ENCODE results near the gene COPG1. TPM values are rescaled to one million over a fixed set of nuclear protein-coding genes. Genes with fewer than 3 reads are reported as not detected.

Gene COPG1
- polyA plus RNA-seq, 1 of the 3 experiments (the other 2 are of a cell fraction), result 114 TPM

DNA sequence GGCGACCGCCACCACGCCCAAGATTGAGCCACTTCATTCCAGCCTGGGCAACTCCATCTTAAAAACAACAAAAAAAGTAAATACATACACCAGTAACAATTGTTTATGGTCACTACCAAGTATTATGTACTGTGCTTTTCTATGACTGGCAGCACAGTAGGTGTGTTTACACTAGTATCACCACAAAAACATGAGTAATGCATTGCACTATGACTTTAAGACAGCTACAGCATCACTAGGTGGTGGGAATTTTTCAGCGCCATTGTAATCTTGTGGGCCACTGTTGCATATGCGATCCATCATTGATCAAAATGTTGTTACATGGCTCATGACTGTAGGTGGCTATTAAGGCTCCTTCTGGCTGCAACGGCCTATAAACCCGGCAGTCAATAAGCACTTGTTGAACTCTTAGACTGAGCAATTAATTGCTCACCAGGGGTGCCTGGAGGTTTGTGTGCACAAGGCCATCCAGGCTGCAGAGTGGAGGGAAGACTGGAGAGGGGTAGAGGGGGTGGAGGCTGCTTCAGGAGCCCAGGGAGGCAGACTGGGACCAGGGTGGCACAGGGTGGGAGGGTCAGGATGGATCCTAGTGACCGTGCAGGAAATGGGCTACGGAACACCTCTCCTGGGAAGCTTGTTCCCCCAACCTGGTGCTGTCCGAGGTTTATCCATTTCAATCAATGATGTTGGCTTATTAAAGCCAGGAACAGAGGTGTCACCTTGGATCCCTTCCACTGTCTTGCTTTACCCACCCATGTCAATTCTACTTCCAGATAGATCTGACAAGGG is 17.9 kb upstream of the COPG1 start (continued):
- TF ChIP-seq PBX3 (IDR thresholded peaks at IDR 0.05), result no peak
- no peak for TF ChIP-seq SIN3A (IDR thresholded peaks at IDR 0.05; ENCODE audit: borderline replicate concordance, low read depth, low read length)

- no peaks in the 10 kb centered on the region for H3K79me2 ChIP-seq (ENCODE audit: insufficient read depth)
- H3F3A ChIP-seq (replicated peaks; ENCODE audit: insufficient read depth), result peaks cover 20% of the 10 kb centered on the region
- no peak overlapping the region for H3K4me3 ChIP-seq (ENCODE audit: low read depth in 2 of 2, low read length in 1 of 2)
- H3K27ac ChIP-seq (ENCODE audit: low read depth in 2 of 2, low read length in 1 of 2), result no peak overlapping the region
- no peak for TF ChIP-seq FOSL2 (IDR thresholded peaks at IDR 0.05; ENCODE audit: borderline replicate concordance, low read depth)
- TF ChIP-seq, protein P1, sequence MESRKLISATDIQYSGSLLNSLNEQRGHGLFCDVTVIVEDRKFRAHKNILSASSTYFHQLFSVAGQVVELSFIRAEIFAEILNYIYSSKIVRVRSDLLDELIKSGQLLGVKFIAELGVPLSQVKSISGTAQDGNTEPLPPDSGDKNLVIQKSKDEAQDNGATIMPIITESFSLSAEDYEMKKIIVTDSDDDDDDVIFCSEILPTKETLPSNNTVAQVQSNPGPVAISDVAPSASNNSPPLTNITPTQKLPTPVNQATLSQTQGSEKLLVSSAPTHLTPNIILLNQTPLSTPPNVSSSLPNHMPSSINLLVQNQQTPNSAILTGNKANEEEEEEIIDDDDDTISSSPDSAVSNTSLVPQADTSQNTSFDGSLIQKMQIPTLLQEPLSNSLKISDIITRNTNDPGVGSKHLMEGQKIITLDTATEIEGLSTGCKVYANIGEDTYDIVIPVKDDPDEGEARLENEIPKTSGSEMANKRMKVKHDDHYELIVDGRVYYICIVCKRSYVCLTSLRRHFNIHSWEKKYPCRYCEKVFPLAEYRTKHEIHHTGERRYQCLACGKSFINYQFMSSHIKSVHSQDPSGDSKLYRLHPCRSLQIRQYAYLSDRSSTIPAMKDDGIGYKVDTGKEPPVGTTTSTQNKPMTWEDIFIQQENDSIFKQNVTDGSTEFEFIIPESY (IDR thresholded peaks at IDR 0.05; ENCODE audit: borderline replicate concordance, low read depth), result no peak
- TF ChIP-seq TCF12 (IDR thresholded peaks at IDR 0.05), result no peak
- no peak for TF ChIP-seq USF2 (IDR thresholded peaks at IDR 0.05; ENCODE audit: borderline replicate concordance, low read depth, low read length)
- no peak for TF ChIP-seq EP300 (IDR thresholded peaks at IDR 0.05; ENCODE audit: borderline replicate concordance in 1 of 2, low read depth in 1 of 2, low read length in 1 of 2)
- no peak for TF ChIP-seq POLR2AphosphoS5 (IDR thresholded peaks at IDR 0.05; ENCODE audit: low read depth, low read length)
- TF ChIP-seq MEF2A (IDR thresholded peaks at IDR 0.05; ENCODE audit: borderline replicate concordance, low read depth), result no peak
- TF ChIP-seq NRF1 (IDR thresholded peaks at IDR 0.05; ENCODE audit: low read depth, low read length), result no peak
- TF ChIP-seq, protein P2, sequence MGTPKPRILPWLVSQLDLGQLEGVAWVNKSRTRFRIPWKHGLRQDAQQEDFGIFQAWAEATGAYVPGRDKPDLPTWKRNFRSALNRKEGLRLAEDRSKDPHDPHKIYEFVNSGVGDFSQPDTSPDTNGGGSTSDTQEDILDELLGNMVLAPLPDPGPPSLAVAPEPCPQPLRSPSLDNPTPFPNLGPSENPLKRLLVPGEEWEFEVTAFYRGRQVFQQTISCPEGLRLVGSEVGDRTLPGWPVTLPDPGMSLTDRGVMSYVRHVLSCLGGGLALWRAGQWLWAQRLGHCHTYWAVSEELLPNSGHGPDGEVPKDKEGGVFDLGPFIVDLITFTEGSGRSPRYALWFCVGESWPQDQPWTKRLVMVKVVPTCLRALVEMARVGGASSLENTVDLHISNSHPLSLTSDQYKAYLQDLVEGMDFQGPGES (IDR thresholded peaks at IDR 0.05; ENCODE audit: low read depth, low read length), result no peak
- TF ChIP-seq MAX (IDR thresholded peaks at IDR 0.05; ENCODE audit: low read depth), result no peak
- ChIA-PET CTCF (interaction anchor here (1.0 to 4.2 kb wide), 3 partner anchors 12 to 264 kb away, joined by 3 to 37 read pairs (median 4); partner anchors contain the start of gene RAB43), POLR2A (no interaction called here)
- no peak overlapping the region for H2AFZ ChIP-seq (ENCODE audit: low read depth)
- no peak for DNase-seq
- H3K4me1 ChIP-seq (ENCODE audit: control insufficient read depth in 1 of 2, insufficient read depth in 2 of 2, low read depth in 1 of 2, low read length in 1 of 2), result peaks cover 0 to 14% of the 10 kb centered on the region in 2 experiments; a peak in 1 of 4 replicates
- H3K27me3 ChIP-seq (ENCODE audit: insufficient read depth), result no peaks in the 10 kb centered on the region
- WGBS (ENCODE audit: low lambda C conversion rate), result 84% methylated on average over 4 of the region's 4 CpGs
- no peak overlapping the region for H3K9ac ChIP-seq
- H3K36me3 ChIP-seq (replicated peaks in 1 of 2; ENCODE audit: control insufficient read depth in 1 of 2, insufficient read depth in 2 of 2, low read length in 1 of 2), result no peaks in the 10 kb centered on the region
- no peak overlapping the region for H3K4me2 ChIP-seq
- H4K20me1 ChIP-seq (ENCODE audit: insufficient read depth), result no peaks in the 10 kb centered on the region
- no peaks in the 10 kb centered on the region for H3K9me3 ChIP-seq
- H3K9me2 ChIP-seq, result no peaks in the 10 kb centered on the region
Measured at GRCh38 chr3:129233538-129233937, 15.9 kb upstream of the COPG1 start.
